Kidney (tissue), 14 donors: Measurements from ENCODE around the gene KIRREL3. TPM values are rescaled to one million over a fixed set of nuclear protein-coding genes. Genes with fewer than 3 reads are reported as not detected.

Experiments used
- DNase-seq, 5 donors: peaks; one replicate each; pipeline ENCODE4 v3.0.0-alpha.2; 2013 to 2020
- FAIRE-seq: peaks from 2 replicates; lab custom pipeline; 2012; peaks lifted over from hg19 to GRCh38; lab: Jason Lieb, UNC
- H3K27ac ChIP-seq, 2 donors: one replicate each; pipeline ENCODE4 v1.7.0; 2013; ENCODE audit warnings: low read depth in 2 of 2, low read length in 2 of 2, inconsistent platforms in 1 of 2
- H3K27me3 ChIP-seq: one replicate; pipeline ENCODE4 v1.7.1; 2013; ENCODE audit warnings: low read length, inconsistent platforms; ENCODE audit not compliant: control insufficient read depth, insufficient read depth
- H3K36me3 ChIP-seq, 3 donors: one replicate each; pipeline versions ENCODE4 v1.7.0 to v1.7.1; 2013; ENCODE audit warnings: low read length in 3 of 3, control low read depth in 1 of 3, inconsistent platforms in 1 of 3; ENCODE audit not compliant: insufficient read depth in 3 of 3, control insufficient read depth in 2 of 3
- H3K4me1 ChIP-seq, 3 donors: one replicate each; pipeline versions ENCODE4 v1.7.0 to v1.7.1; 2013; ENCODE audit warnings: low read length in 3 of 3, inconsistent platforms in 1 of 3, low read depth in 1 of 3; ENCODE audit not compliant: control insufficient read depth in 2 of 3, insufficient read depth in 2 of 3
- H3K4me3 ChIP-seq, 3 donors: one replicate each; pipeline versions ENCODE4 v1.7.0 to v1.8.1; 2013; ENCODE audit warnings: low read length in 3 of 3, control low read depth in 1 of 3, inconsistent platforms in 1 of 3
- H3K9ac ChIP-seq, 3 donors: one replicate each; pipeline versions ENCODE4 v1.7.0 to v1.7.1; 2013; ENCODE audit warnings: low read length in 3 of 3, control low read depth in 1 of 3, inconsistent platforms in 1 of 3
- H3K9me3 ChIP-seq, 3 donors: one replicate each; pipeline versions ENCODE4 v1.7.0 to v1.7.1; 2013; ENCODE audit warnings: low read length in 3 of 3, control low read depth in 1 of 3, inconsistent platforms in 1 of 3; ENCODE audit not compliant: control insufficient read depth in 2 of 3, insufficient read depth in 1 of 3
- CTCF ChIP-seq: IDR thresholded peaks from 3 replicates; pipeline ENCODE4 v1.5.1; 2012; ENCODE audit warnings: mild to moderate bottlenecking, moderate library complexity, borderline replicate concordance; ENCODE audit not compliant: insufficient read depth; ENCODE audit errors: extremely low read depth
- intact Hi-C: fragments of 100-400 bp; cut with DNase I; formaldehyde crosslinking; loops from one replicate; pipeline ENCODE4 v1.11.1; 2022
- polyA plus RNA-seq: library from polyadenylated mRNA; stranded (reverse); fragments of 350-450 nt; fragmentation: Illumina TruSeq; extraction: RNeasy Lipid Tissue Mini Kit (QIAGEN cat#74804); gene quantifications from one replicate; pipeline ENCODE4 v1.2.3, GENCODE V29; 2014; ENCODE audit warnings: low read depth, low replicate concordance; ENCODE audit not compliant: insufficient read depth
- total RNA-seq: library from RNA; stranded (reverse); fragmentation: NEBNext Ultra II Directional; extraction: Animal tissue kit (Norgen Biotek cat#: 25700); gene quantifications from one replicate; pipeline ENCODE4 v1.2.1, GENCODE V29; 2021
- donor health status: control.
- donor health status: control.
- donor health status: control.
- donor health status: control.
- donor health status: control.
- donor health status: DM: yes; HTN: yes; CAD: no.
- donor health status: Normal renal cell carcinoma (clear cell type).

Gene KIRREL3
- total and polyA plus RNA-seq, 2 donors from 2014 or later = 0.19 to 0.22 TPM

GRCh38 chr11:126433989-126434949 lies 566.3 kb downstream of the KIRREL3 start:
- Histone ChIP-seq H3K4me3 (no peak overlapping the region), H3K27ac (no peak overlapping the region), H3K9me3 (no peaks in the 10 kb centered on the region), H3K27me3 (no peaks in the 10 kb centered on the region), H3K36me3 (no peaks in the 10 kb centered on the region), H3K9ac (no peak overlapping the region), H3K4me1 (no peaks in the 10 kb centered on the region)
- DNase-seq (no peak), FAIRE-seq (no peak)
- intact Hi-C loops = no loop called here
- TF ChIP-seq CTCF = no peak

- no peaks in the 10 kb centered on the region for H3K9me3 ChIP-seq
- H3K27me3 ChIP-seq = no peaks in the 10 kb centered on the region
- H3K9ac ChIP-seq = no peak overlapping the region
- no peak for TF ChIP-seq CTCF
- intact Hi-C loops = no loop called here
- no peaks in the 10 kb centered on the region for H3K36me3 ChIP-seq
- DNase-seq (no peak), FAIRE-seq (no peak)
- H3K4me1 ChIP-seq = no peaks in the 10 kb centered on the region
- H3K4me3 ChIP-seq = no peak overlapping the region
- no peak overlapping the region for H3K27ac ChIP-seq
These were observed 567.2 kb downstream of the KIRREL3 start for GRCh38 chr11:126433244-126433846.

GRCh38 chr11:126432525-126432924 lies 568.0 kb downstream of the KIRREL3 start:
- Histone ChIP-seq H3K36me3 (no peaks in the 10 kb centered on the region), H3K4me3 (no peak overlapping the region), H3K27ac (no peak overlapping the region), H3K27me3 (no peaks in the 10 kb centered on the region), H3K9ac (no peak overlapping the region), H3K9me3 (no peaks in the 10 kb centered on the region), H3K4me1 (no peaks in the 10 kb centered on the region)
- TF ChIP-seq CTCF = no peak
- FAIRE-seq (no peak), DNase-seq (no peak)
- intact Hi-C loops = no loop called here
